HG03571 (cell line): ENCODE results near the gene RAB23.
A peak's percentile ranks its signal among the peaks of the same experiment; 100 is the strongest.
"Not testable (repeated sequence)": the region's sequence is repeated elsewhere in the genome, so short reads cannot be mapped to it uniquely, and the experiment has no call there.

Experiments
- ATAC-seq: cut with Tn5 transposase; IDR thresholded peaks from one replicate; pipeline ENCODE4 v1.9.1; 2021; ENCODE audit not compliant: unreplicated experiment

The RAB23 gene

DNA sequence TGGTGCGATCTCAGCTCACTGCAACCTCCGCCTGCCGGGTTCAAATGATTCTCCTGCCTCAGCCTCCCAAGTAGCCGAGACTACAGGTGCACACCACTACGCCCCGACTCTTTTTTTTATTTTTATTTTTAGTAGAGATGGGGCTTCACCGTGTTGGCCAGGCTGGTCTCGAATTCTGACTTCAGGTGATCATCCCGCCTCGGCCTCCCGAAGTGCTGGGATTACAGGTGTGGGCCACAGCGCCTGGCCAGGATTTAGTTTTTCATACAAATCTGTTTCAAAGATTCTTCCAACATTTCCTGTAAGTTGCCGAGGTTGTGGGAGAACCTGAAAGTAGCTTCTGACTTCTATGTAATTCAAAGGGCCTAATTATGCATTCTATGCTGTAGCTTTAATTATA, 21.4 kb upstream of the RAB23 start:
- not testable (repeated sequence) for ATAC-seq

DNA sequence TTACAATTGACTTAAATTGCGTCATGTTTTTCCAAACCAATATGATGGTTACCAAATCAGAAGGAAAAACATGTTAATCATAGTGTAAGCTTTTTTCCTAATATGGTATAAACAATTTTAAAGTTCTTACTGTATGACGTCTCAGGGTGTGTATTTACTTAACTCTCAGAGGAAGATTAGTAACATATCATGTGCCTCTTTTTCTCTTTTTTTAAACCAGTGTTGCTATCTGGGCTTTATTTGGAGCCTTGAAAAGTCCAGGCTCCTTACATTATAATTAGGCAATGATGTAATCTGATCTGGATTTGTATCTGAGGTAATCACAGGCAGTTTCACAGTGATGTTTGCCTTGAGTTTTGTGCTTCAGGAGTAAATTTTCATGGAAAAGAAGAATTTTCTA, 20.4 kb upstream of the RAB23 start:
- ATAC-seq = no peak

DNA sequence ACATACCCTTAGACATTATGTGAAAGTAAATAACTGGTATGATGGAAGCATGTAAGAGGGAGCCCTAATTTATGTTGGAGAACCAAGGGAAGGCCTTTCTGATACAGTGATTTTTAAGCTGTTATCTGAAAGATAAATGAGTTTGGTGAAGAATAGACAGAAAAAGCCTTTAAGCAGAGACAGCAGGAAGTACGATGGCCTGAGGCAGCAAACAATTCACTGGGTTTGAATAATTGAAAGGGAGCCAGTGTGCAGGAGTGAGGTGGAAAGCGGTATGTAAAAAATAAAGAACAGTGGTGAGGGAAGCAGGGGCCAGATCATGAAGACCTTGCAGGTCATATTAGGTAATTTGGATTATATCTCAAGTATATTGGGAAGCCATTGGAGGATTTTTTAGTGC, 4.1 kb upstream of the RAB23 start:
- no peak for ATAC-seq

DNA sequence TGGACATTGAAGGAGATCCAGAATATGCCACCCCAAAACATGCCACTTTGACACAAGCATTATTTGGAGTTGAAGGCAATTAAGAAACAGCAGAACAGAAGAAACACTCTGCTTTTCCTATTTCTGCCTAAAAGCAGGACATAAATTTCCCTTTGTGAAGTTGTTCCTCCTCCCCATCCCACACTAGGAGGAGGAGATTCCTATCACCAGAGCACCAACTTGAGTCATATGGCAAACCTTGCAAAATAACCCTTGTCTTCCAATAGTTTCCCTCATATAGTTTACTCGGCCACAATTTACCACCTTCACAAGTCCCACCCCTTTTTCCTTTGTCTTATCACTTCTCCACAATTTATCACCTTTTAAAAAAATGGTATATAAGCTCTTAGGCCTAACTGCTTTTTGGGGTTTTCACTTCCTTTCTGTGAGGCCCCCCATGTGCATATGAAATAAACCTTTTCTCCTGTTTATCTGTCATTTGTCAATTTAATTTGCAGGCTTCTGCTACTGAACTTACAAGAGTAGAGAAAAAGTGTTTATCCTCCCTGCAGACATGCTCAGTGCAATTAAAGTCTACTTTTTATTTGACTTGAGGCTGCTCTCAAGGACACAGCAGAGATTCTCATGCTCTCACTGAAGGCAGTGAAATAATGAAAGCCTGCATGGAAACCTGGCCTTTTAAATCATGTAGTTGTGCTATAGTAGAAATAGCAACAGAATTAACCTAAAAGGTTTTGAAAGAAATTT, 2.8 kb upstream of the RAB23 start:
- ATAC-seq = no peak

DNA sequence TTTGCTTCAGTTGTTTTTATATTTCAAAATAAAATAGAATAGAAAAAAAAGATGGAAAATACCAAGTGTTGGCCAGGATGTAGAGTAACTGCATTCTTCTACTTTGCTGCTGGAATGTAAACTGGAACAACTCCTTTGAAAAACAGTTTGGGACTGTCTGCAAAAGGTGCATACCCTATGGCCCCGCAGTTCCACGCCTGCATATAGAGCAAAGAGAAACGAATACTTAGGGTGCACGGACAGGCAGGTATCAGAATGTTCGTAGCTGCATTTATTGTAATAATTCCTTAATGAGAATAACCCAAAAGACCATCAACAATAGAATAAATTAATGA, 603 bp upstream of the RAB23 start:
- no peak for ATAC-seq

DNA sequence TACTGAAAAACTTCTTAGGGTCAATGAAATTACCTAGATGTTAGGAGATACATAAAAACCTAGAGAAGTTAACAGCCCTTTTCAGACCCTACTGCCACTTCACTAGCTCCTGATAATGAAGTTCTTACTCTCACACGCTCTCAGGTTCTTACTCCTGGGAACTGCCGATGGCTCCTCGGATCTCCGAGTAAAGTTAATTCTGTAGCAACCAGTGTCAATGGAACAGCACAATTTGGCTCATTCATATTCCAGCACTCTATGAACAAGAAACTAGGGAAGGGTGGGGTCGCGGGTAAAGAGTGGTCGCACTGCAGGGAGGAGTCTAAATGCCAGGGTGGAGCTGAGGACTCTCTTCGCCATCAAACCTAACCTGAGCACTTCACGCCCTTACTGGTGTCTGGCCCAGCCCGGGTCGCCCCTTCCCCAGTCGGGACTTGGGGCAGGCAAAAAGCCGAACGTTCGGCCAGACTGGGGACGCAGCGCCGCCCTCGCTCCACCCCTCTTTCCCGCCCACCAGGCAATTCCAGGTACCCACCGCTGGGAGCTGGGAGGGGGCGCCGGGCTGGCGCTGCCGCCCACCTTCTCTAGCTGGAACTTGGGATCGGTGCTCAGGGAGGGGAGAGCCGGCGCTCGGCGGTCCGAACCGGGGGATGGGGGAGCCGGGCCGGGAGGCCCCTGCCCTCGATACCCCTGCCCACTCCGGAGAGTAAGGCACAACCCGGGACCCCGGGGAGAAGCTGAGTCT, 744 bp downstream of the RAB23 start:
- ATAC-seq = peak; percentile 59

DNA sequence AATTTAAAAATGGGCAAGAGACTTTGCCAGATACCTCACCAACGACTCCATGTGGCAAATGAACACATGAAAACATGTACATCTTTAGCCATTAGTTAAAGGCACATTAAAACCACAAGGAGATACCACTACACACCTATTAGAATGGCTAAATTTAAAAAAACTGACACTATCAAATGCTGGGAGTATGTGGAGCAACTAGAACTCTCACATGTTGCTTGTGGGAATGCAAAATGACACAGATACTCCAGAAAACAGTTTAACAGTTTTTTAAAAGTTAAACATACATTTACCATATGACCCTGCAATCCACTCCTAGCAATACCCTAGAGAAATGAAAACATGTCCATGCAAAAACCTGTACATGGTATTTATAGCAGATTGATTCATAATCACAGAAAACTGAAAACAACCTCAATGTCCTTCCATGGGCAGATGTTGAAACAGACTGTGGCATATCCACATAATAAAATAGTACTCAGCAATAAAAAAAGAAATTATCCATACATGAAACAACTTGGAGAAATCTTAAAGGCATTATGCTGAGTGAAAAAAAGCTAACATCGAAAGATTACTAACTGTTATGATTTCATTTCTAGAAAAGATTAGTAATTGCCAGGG, 1.9 kb downstream of the RAB23 start:
- no peak for ATAC-seq

DNA sequence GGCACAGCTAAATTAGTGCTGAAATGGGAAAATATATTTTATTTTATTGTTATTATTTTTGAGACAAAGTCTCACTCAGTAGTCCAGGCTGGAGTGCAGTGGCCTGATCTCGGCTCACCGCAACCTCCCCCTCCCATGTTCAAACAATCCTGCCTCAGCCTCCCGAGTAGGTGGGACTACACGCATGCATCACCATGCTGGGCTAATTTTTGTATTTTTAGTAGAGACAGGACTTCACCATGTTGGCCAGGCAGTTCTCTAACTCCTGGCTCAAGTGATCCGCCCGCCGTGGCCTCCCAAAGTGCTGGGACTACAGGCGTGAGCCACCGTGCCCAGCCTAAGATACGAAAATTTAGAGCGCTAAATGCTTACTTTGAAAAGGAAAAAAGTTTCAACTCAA, 4.8 kb downstream of the RAB23 start:
- ATAC-seq = no peak

DNA sequence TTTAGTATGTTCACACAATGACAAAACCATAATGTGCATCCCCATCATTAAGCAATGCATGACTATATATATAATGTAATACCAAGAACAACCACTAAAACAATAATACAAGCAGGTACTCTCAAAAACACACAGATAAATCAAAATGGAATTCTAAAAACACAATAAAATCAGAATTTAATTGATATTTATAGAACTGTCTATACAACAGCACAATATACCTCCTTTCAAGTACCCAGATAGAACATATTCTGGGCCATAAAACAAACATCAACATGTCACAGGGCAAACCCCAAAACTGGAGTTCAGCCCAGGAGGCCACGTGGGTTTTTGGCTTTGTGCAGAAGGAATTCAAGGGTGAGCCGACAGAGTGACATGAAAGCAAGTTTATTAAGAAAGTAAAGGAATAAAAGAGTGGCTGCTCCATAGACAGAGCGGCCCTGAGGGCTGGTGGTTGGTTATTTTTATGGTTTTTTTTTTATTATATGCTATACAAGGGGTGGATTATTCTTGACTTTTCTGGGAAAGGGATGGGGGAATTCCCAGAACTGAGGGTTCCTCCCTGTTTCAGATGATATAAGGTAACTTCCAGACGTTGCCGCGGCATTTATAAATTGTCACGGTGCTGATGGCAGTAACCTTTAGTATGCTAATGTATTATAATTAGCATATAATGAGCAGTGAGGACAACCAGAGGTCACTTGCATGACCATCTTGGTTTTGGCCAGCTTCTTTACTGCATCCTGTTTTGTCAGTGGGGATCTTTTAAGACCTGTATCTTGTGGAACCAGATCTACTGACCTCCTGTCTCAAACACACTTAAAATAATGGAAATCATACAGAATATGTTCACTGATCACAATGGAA, 5.6 kb downstream of the RAB23 start:
- ATAC-seq = no peak

DNA sequence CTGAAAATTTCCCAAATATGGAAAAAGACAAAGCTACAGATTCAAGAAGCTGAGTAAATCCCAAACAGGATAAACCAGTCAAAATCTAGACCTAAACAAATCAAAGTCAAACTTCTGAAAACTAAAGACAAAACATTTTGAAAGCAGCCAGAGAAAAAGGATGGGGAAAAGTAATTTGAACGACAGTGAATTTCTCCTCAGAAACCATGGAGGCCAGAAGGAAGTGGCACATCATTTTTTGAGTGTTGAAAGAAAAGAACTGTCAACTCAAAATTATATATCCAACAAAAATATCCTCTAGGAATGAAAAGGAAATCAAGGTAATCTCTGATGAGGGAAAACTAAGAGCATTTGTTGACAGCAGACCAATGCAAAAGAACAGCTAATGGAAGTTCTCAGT, 6.8 kb downstream of the RAB23 start:
- no peak for ATAC-seq

DNA sequence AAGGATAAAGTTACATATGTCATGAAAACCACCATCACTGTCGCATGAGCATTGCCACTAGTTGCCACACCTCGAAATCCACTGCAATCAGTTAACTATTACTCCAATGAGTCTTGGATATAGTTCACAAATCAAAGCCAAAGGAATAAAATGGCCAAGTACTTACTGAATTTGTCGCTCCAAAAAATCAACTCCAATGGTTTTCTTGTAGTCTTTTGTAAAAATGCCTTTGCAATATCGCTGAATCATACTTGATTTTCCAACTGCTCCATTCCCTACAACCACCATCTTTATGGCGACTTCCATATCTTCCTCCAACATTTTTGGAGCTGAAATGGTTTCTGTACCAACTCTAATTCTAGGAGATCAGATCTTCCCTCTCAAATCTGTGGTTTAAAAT, 12.0 kb downstream of the RAB23 start:
- no peak for ATAC-seq

DNA sequence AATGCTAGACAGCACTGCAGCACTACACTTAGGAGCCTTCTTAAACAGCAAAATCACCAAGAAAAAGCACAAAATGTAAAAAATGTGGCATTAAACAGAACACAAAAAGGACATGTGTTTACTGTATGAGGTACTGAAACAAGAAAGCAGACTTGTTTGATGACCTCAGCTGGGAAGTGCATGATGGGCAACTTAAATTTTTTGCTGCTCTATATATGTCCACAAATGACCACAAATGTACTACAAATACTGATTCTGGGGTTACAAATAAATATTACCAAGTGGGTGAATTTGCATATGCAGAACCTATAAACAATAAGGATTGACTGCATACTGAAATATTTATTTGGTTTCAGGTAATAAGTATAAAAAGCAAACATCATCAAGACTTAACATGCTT, 13.1 kb downstream of the RAB23 start:
- ATAC-seq = no peak

DNA sequence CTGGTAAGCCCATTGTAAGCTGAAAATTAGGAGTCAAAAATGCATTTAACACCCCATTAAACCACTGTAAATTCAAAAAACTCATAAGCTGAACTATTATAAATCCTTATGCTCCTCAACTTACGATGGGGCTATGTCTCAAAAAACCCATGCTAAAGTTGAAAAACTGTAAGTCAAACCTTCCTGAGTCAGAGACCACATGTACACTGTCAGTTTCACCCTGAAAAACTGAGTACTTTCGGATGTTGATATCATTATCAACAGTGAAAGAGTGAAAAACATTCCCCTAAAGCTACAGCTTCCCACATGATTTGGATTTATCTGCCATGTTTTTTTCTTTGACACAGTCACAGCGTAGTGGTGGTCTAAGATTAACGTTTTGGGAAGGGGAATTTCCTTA, 14.2 kb downstream of the RAB23 start:
- no peak for ATAC-seq

DNA sequence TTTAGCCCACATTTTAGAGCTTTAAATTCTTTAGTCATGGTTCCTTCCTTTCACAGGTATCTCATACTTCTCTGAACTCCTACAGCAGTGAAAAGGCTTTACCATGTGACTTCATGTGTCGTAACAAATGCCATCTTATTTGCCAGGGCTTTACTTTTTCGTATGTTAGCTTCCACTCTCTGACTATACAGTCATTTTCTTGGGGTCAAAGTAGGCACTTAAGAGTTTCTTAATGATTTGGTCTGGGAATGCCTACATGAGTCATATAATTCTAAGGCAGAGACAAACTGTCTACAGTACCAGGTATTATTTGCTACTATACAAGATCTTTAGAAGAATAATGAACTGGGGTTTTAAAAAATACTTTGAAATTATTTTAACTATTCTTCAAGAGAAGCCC, 15.0 kb downstream of the RAB23 start:
- ATAC-seq = no peak

DNA sequence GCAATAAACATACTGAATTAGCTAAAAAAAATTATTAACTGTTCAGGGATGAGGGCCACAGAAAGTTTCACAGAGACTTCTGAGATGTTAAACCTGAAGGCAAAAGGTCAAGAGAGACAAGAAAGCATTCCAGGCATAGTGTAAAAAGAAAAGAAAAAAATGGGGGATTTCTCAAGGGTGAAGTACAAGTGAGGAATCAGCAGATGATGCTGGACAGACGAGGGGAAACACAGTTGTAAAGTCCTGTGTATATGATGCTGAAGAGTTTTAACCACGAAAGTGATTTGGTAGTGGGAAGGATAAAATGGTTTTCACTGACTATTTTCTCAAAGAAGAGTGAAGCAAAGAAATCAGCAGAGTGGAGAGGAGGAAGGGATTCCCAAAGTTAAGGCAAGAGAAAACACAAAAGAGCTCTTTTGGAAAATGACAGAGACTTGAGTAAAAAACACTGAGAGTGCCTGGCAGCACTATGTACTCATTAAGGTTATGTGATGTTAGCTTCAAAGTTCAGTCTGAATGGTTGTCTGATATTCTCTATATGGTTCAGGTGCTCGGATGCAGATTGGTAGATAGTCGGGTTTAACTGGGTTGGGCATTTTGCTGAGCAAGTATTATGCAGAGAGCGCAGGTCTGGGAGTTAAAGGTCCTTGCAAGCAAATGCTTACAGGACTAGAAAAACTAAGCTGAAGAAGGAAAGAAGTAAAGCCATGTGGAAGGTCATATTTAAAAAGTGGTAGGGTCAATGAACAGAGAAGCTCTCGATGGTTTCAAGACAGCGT, 16.4 kb downstream of the RAB23 start:
- ATAC-seq = no peak

DNA sequence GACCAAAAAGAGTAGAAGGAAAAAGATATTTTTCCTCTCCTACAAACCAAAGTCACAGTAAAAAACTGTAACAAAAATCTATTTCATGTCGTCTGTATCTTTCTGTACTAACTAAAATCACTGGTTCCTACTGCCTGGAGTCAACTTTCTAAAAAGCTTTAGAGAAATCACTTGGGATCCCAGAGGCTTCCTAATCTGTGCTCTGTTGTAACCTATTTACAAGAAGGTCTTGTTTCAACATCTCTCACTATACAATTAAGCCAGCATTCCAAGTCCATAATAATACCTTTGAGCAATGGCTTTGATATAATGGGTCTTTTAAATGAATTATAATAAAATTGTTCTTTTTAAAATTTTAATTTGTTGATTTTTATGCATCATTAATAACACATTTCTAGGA, 20.4 kb downstream of the RAB23 start:
- ATAC-seq = no peak

DNA sequence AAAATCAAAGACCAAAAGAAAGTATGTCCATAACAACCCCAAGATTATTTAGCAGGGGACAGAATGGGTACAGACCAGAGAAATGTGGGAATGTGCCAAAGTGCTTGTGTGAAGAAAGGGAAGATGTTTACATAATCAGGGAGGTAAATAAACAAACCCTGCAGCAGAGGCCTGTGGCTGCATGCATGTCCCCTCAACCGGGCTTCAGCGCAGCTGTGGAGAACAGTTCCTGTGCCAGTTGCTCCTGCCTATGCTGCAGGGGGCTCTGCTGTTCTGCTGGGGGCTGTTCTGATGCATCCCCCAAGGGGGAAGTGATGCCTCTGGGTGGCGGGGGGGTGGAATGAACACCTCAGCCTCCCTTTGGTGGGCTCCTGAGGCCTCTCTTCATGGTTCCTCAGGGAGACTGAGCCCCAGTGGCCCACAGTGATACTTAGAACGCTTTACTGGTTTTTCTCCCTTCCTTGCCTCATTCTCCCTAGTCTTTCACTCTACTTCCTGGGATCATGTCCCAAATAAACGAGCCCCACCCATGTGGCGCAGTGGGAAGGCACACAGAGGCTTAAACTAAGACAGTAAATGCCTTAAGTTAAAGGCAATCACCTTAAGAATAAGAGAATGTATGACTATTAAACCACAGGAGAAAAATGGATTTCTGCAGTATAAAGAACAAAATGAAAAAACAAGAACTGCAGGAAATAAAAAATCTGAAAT, 23.0 kb downstream of the RAB23 start:
- ATAC-seq = no peak

DNA sequence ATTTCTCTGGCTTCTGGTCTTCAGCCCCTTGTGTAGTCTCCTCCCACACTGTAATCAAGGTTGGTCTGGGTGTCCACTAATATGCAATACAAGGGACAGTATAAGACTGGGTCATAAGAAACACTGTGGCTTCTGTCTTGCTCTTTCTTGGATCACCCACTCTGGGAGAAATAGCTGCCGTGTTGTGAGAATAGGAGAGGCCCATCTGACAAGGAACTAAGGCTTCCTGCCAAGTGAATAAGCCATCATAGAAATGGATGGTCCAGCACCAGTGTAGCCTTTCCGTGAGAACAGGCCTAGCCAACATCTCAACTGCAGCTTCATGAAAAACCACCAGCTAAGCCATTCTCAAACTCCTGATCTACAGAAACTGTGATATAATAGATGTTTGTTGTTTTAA, 26.6 kb downstream of the RAB23 start:
- ATAC-seq = no peak

DNA sequence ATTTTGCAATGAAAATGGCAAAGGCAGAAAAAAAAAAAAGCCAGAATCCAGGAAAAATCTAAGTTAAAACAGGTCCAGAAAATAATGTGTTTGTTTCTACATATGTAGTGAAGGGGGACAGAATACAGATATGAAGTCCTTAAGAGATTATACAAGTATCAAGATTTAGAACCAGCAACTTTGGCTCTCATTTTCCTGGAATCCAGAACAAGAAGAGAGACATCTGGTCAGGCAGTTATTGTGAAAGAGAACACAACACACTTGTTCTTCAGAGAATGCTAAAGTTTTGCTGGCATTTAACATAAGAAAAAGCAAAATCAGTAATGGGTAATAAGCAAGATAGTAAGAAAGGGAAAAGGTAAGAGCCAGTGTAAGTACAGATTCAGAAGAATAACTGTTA, 28.9 kb downstream of the RAB23 start:
- no peak for ATAC-seq

DNA sequence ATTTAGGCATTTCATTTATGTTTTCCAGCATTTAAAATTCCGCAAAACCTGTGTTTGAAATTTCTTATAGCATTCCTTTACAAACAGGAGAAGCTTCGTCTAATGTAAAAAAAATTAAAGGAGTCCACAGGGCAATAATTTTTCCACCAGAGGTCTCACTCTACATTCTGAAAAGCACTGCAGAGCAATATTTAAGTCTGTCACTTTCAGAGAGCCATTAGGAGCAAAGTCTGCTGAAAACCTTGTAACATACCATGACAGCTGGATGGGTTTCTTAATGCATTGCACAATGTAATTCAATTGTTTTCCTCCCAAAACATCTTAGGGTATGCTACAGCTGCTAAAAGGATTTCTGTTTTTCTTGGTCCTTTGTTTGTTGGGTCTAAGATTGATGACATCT, 32.0 kb downstream of the RAB23 start:
- no peak for ATAC-seq
